ENCODE measurements around the gene ZNF385C. TPM values are rescaled to one million over a fixed set of nuclear protein-coding genes. Genes with fewer than 3 reads are reported as not detected.

Gene ZNF385C
- total and polyA plus RNA-seq, 2 of the 13 experiments (the other 11 are each of a cell fraction or from before 2014, with no cell fraction given), result 2.3 to 6.1 TPM

DNA sequence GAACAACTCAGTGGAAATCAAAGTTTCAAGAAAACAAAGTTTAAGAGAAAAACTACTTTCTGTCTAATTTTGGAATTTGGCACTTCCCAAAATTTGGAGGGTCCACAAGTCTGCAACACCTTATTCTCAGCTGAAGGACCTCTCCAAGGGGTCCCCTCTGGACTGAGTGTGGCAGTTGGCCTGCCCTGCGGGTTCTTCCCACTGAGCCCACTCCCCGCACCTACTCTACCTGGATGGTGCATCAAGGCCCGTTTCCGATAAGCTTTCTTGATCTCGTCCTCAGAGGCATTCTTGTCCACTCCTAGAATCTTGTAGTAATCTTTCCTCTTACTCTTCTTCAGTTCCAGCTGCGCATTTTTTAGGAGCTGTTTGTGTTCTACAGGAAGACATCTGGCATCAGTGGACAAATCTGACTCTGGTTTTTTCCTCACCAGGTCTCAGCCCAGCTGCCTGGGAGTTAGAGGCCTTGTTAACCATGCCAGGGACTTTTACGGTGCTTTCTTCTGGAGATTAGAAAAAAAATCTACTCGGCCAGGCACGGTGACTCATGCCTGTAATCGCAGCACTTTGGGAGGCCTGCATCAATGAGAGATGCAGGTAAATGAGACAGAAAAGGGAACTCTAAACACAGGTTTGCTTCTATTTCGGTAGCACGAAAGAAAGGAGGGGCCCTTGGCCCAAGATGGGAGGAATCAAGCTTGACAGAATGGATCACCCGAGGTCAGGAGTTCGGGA is 116.1 kb downstream of the ZNF385C start (continued):
- TF ChIP-seq ZNF616 (CRISPR knock-in tag; IDR thresholded peaks at IDR 0.05; ENCODE audit: low read depth) (no peak), MTA3 (CRISPR knock-in tag; IDR thresholded peaks at IDR 0.05) (no peak)

DNA sequence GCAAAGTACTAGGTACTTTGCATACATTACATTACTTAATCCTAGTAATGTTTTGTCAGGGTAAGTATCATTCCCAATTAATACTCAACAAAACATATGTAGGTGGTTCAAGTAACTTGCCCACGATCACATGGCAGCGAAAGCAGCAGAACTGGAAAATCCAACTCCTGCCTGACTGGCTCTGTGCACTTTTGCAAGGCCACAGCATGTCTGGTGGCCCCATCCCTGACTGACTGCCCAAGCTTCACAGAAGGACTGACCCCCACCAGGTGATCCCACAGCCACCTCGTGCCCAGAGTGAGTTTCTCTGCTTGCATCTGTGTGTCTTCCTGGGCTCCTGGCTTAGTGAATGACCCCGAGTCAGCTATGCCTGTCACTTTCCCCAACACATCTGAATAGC is 120.3 kb downstream of the ZNF385C start:
- intact Hi-C loops (cut with micrococcal nuclease; ENCODE audit: unreplicated experiment), result no loop called here
- TF ChIP-seq RFXANK (CRISPR knock-in tag; IDR thresholded peaks at IDR 0.05), result no peak
- TF ChIP-seq ZNF772 (CRISPR knock-in tag; IDR thresholded peaks at IDR 0.05), result no peak
- TF ChIP-seq POLR2A (IDR thresholded peaks at IDR 0.05; ENCODE audit: insufficient read depth in 1 of 2, low read depth in 2 of 2, low read length in 2 of 2), result peak in 1 of 2 experiments; percentile 31; a peak in 1 of 4 replicates
- no peak for TF ChIP-seq MBD4 (IDR thresholded peaks at IDR 0.05; ENCODE audit: borderline replicate concordance, low read length)
- TF ChIP-seq, protein P1, sequence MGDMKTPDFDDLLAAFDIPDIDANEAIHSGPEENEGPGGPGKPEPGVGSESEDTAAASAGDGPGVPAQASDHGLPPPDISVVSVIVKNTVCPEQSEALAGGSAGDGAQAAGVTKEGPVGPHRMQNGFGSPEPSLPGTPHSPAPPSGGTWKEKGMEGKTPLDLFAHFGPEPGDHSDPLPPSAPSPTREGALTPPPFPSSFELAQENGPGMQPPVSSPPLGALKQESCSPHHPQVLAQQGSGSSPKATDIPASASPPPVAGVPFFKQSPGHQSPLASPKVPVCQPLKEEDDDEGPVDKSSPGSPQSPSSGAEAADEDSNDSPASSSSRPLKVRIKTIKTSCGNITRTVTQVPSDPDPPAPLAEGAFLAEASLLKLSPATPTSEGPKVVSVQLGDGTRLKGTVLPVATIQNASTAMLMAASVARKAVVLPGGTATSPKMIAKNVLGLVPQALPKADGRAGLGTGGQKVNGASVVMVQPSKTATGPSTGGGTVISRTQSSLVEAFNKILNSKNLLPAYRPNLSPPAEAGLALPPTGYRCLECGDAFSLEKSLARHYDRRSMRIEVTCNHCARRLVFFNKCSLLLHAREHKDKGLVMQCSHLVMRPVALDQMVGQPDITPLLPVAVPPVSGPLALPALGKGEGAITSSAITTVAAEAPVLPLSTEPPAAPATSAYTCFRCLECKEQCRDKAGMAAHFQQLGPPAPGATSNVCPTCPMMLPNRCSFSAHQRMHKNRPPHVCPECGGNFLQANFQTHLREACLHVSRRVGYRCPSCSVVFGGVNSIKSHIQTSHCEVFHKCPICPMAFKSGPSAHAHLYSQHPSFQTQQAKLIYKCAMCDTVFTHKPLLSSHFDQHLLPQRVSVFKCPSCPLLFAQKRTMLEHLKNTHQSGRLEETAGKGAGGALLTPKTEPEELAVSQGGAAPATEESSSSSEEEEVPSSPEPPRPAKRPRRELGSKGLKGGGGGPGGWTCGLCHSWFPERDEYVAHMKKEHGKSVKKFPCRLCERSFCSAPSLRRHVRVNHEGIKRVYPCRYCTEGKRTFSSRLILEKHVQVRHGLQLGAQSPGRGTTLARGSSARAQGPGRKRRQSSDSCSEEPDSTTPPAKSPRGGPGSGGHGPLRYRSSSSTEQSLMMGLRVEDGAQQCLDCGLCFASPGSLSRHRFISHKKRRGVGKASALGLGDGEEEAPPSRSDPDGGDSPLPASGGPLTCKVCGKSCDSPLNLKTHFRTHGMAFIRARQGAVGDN (CRISPR knock-in tag; IDR thresholded peaks at IDR 0.05), result 0 out of 2 replicates have a peak, but pooled peaks have one; percentile 11
- Histone ChIP-seq H4K20me1 (ENCODE audit: insufficient read depth, low read length) (no peaks in the 10 kb centered on the region), H3K27ac (ENCODE audit: extremely low read length, insufficient read depth, low read length) (no peak overlapping the region), H3K9me3 (ENCODE audit: low read length) (no peaks in the 10 kb centered on the region), H3K4me3 (replicated peaks in 1 of 3; ENCODE audit: insufficient read depth in 1 of 3, low read depth in 2 of 3, low read length in 3 of 3) (no peak overlapping the region), H3K79me2 (ENCODE audit: insufficient read depth, low read length) (no peaks in the 10 kb centered on the region), H3K4me2 (ENCODE audit: low read depth, low read length) (no peak overlapping the region), H3K4me1 (ENCODE audit: insufficient read depth, low read length) (peaks cover under 1% of the 10 kb centered on the region; the same call in 1 of the 2 replicates), H2AFZ (ENCODE audit: low read length) (no peak overlapping the region), H3K36me3 (replicated peaks in 1 of 2; ENCODE audit: control insufficient read depth in 1 of 2, insufficient read depth in 2 of 2, low read length in 2 of 2) (peaks cover 57 to 81% of the 10 kb centered on the region in 2 experiments), H3K9ac (ENCODE audit: insufficient read depth, low read depth, low read length) (no peak overlapping the region), H3K27me3 (ENCODE audit: control insufficient read depth in 1 of 2, insufficient read depth in 2 of 2, low read length in 2 of 2) (no peaks in the 10 kb centered on the region)
- DNase-seq (ENCODE audit: low spot score) (no peak), FAIRE-seq (no peak), ATAC-seq (no peak)
- 90% methylated on average over 4 of the region's 4 CpGs for WGBS (ENCODE audit: low lambda C conversion rate)
- BruUV-seq (replicated peaks), result no TSS peak
- ChIA-PET POLR2A (interaction anchor here (1.4 to 1.9 kb wide), 3 partner anchors 12 to 25 kb away, joined by 3 to 6 read pairs (median 4); partner anchors contain the start of gene CNP), CTCF (ENCODE audit: low intra/inter-chr PET ratio, low total read pairs) (no interaction called here)
- in situ Hi-C loops (cut with HindIII; ENCODE audit: extremely low pct_ligation_motif_present, low pct_unique_long_range_greater_than_20kb), result no loop called here
